ENCODE measurements around the gene CCL21. TPM values are rescaled to one million over a fixed set of nuclear protein-coding genes. Genes with fewer than 3 reads are reported as not detected.
A peak's percentile ranks its signal among the peaks of the same experiment; 100 is the strongest.

CCL21 gene
- total RNA-seq, 1 experiment from 2014 or later, result not detected

GRCh38 chr9:34665067-34665380, 44.9 kb downstream of the CCL21 start:
- POLR2A ChIA-PET, result interaction anchor here (0.6 to 0.8 kb wide), 3 partner anchors 28 to 514 kb away, joined by 3 to 5 read pairs (median 3); partner anchors contain the start of gene SIGMAR1
- Histone ChIP-seq H3K36me3 (ENCODE audit: control insufficient read depth, insufficient read depth, low read length) (no peaks in the 10 kb centered on the region), H3K4me1 (ENCODE audit: control insufficient read depth, insufficient read depth, low read length) (peaks cover 8% of the 10 kb centered on the region; the same call in 1 of the 2 replicates), H3K9me3 (ENCODE audit: control insufficient read depth, insufficient read depth, low read depth, low read length) (no peaks in the 10 kb centered on the region), H3K27ac (ENCODE audit: low read length) (peak overlapping the region; percentile 70), H3K4me3 (ENCODE audit: low read depth in 2 of 2, low read length in 2 of 2) (peak overlapping the region; percentile 65 to 94), H3K27me3 (ENCODE audit: control insufficient read depth, insufficient read depth, low read length) (no peaks in the 10 kb centered on the region)
- intact Hi-C loops (cut with micrococcal nuclease; ENCODE audit: unreplicated experiment), result no loop called here
- ATAC-seq, result peak; percentile 40
- TF ChIP-seq TCF7L2 (IDR thresholded peaks at IDR 0.05; ENCODE audit: low read depth, low read length), result no peak
- TF ChIP-seq SIN3A (IDR thresholded peaks at IDR 0.05; ENCODE audit: borderline replicate concordance, insufficient read depth, low read depth, low read length), result peak; percentile 47; the same call in 1 of the 2 replicates
- no TSS peak for BruUV-seq (replicated peaks)
- no peak for DNase-seq (ENCODE audit: low read depth, low spot score)
- in situ Hi-C loops (cut with HindIII; ENCODE audit: low pct_unique_long_range_greater_than_20kb, low sequenced_read_pairs), result no loop called here
- CTCF ChIA-PET, result interaction anchor here (0.6 to 2.5 kb wide), 8 partner anchors 9 to 101 kb away, joined by 3 to 11 read pairs (median 4); partner anchors contain the start of gene GALT

- no peaks in the 10 kb centered on the region for H3K27me3 ChIP-seq (ENCODE audit: control insufficient read depth, insufficient read depth, low read length)
- H3K27ac ChIP-seq (ENCODE audit: low read length), result peak overlapping the region; percentile 70
- peak; percentile 75 for ATAC-seq
- ChIA-PET CTCF (interaction anchor here (0.9 to 2.5 kb wide), 3 partner anchors 13 to 38 kb away, joined by 3 to 11 read pairs (median 5); no protein-coding TSS in a partner anchor), POLR2A (interaction anchor here (0.6 to 0.8 kb wide), 3 partner anchors 27 to 514 kb away, joined by 3 to 5 read pairs (median 3); partner anchors contain the start of gene SIGMAR1)
- H3K4me1 ChIP-seq (ENCODE audit: control insufficient read depth, insufficient read depth, low read length), result peaks cover 8% of the 10 kb centered on the region; the same call in 1 of the 2 replicates
- H3K4me3 ChIP-seq (ENCODE audit: low read depth in 2 of 2, low read length in 2 of 2), result peak overlapping the region; percentile 65 to 94
- DNase-seq (ENCODE audit: low read depth, low spot score), result peak; percentile 71
- no peaks in the 10 kb centered on the region for H3K9me3 ChIP-seq (ENCODE audit: control insufficient read depth, insufficient read depth, low read depth, low read length)
- in situ Hi-C loops (cut with HindIII; ENCODE audit: low pct_unique_long_range_greater_than_20kb, low sequenced_read_pairs) (no loop called here), intact Hi-C loops (cut with micrococcal nuclease; ENCODE audit: unreplicated experiment) (no loop called here)
- no peak for TF ChIP-seq CTCF (IDR thresholded peaks at IDR 0.05)
- no peak for TF ChIP-seq REST (IDR thresholded peaks at IDR 0.05; ENCODE audit: insufficient read depth in 1 of 2, low read depth in 2 of 2, low read length in 1 of 2)
- no peak for TF ChIP-seq POLR2AphosphoS5 (IDR thresholded peaks at IDR 0.05; ENCODE audit: low read depth, low read length)
- no peaks in the 10 kb centered on the region for H3K36me3 ChIP-seq (ENCODE audit: control insufficient read depth, insufficient read depth, low read length)
- no TSS peak for BruUV-seq (replicated peaks)
These were observed 45.5 kb downstream of the CCL21 start for GRCh38 chr9:34664281-34665066.

GRCh38 chr9:34663303-34663605, 46.7 kb downstream of the CCL21 start:
- Histone ChIP-seq H3K4me3 (ENCODE audit: low read depth in 2 of 2, low read length in 2 of 2) (no peak overlapping the region), H3K27ac (ENCODE audit: low read length) (no peak overlapping the region), H3K36me3 (ENCODE audit: control insufficient read depth, insufficient read depth, low read length) (no peaks in the 10 kb centered on the region), H3K4me1 (ENCODE audit: control insufficient read depth, insufficient read depth, low read length) (peaks cover 8% of the 10 kb centered on the region; the same call in 1 of the 2 replicates), H3K9me3 (ENCODE audit: control insufficient read depth, insufficient read depth, low read depth, low read length) (no peaks in the 10 kb centered on the region), H3K27me3 (ENCODE audit: control insufficient read depth, insufficient read depth, low read length) (no peaks in the 10 kb centered on the region)
- POLR2A ChIA-PET, result no interaction called here
- DNase-seq (ENCODE audit: low read depth, low spot score) (no peak), ATAC-seq (no peak)
- no TSS peak for BruUV-seq (replicated peaks)
- intact Hi-C loops (cut with micrococcal nuclease; ENCODE audit: unreplicated experiment), result no loop called here
- TF ChIP-seq POLR2AphosphoS5 (IDR thresholded peaks at IDR 0.05; ENCODE audit: low read depth, low read length) (no peak), SIN3A (IDR thresholded peaks at IDR 0.05; ENCODE audit: borderline replicate concordance, insufficient read depth, low read depth, low read length) (no peak), REST (IDR thresholded peaks at IDR 0.05; ENCODE audit: insufficient read depth in 1 of 2, low read depth in 2 of 2, low read length in 1 of 2) (no peak), CTCF (IDR thresholded peaks at IDR 0.05) (no peak), TCF7L2 (IDR thresholded peaks at IDR 0.05; ENCODE audit: low read depth, low read length) (no peak)
- CTCF ChIA-PET, result no interaction called here
- in situ Hi-C loops (cut with HindIII; ENCODE audit: low pct_unique_long_range_greater_than_20kb, low sequenced_read_pairs), result no loop called here
